GM12891 (cell line): ENCODE results near the gene CCAR1.
"Not testable (repeated sequence)": the region's sequence is repeated elsewhere in the genome, so short reads cannot be mapped to it uniquely, and the experiment has no call there.

Source experiments
- DNase-seq: peaks from one replicate; pipeline ENCODE4 v3.0.0; 2011; ENCODE audit warnings: low spot score; ENCODE audit not compliant: insufficient read length
- FAIRE-seq: peaks from 2 replicates; lab custom pipeline; 2011; peaks lifted over from hg19 to GRCh38; lab: Jason Lieb, UNC
- PAX5 ChIP-seq: IDR thresholded peaks from 2 replicates; pipeline ENCODE4 v1.6.1; 2011; ENCODE audit warnings: low read length, moderate library complexity, mild to moderate bottlenecking; ENCODE audit not compliant: insufficient read depth, severe bottlenecking
- POLR2A ChIP-seq: IDR thresholded peaks from 2 replicates; pipeline ENCODE4 v1.6.1; 2011; ENCODE audit warnings: low read depth, low read length, control low read depth
- POLR2AphosphoS5 ChIP-seq: IDR thresholded peaks from 2 replicates; pipeline ENCODE4 v1.6.1; 2011; ENCODE audit warnings: low read depth, low read length, control low read depth
- POU2F2 ChIP-seq: IDR thresholded peaks from 2 replicates; pipeline ENCODE4 v1.6.1; 2011; ENCODE audit warnings: low read depth, mild to moderate bottlenecking, control low read depth, low read length, moderate library complexity
- SPI1 ChIP-seq: IDR thresholded peaks from 2 replicates; pipeline ENCODE4 v1.6.1; 2011; ENCODE audit warnings: low read depth, low read length, control low read depth
- TAF1 ChIP-seq: IDR thresholded peaks from 2 replicates; pipeline ENCODE4 v1.6.1; 2011; ENCODE audit warnings: low read depth, low read length, control low read depth

CCAR1 gene

GRCh38 chr10:68721673-68722335 lies 765 bp downstream of the CCAR1 start:
- FAIRE-seq, result no peak
- TF ChIP-seq POLR2A (no peak), PAX5 (no peak), POLR2AphosphoS5 (no peak), POU2F2 (no peak)

GRCh38 chr10:68725016-68725415 lies 4.0 kb downstream of the CCAR1 start:
- FAIRE-seq, result no peak
- TF ChIP-seq PAX5, result no peak
- no peak for TF ChIP-seq POLR2A
- no peak for TF ChIP-seq TAF1
- no peak for TF ChIP-seq POLR2AphosphoS5
- no peak for TF ChIP-seq POU2F2
- TF ChIP-seq SPI1, result no peak

More at GRCh38 chr10:68721673-68722335, 765 bp downstream of the CCAR1 start:
- DNase-seq, result no peak

GRCh38 chr10:68727146-68727545 lies 6.1 kb downstream of the CCAR1 start:
- no peak for FAIRE-seq
- TF ChIP-seq POU2F2 (no peak), TAF1 (no peak), POLR2A (no peak), POLR2AphosphoS5 (no peak), PAX5 (no peak), SPI1 (no peak)
- no peak for DNase-seq

More at GRCh38 chr10:68725016-68725415, 4.0 kb downstream of the CCAR1 start:
- no peak for DNase-seq

- no peak for TF ChIP-seq POLR2A
- TF ChIP-seq POU2F2, result no peak
- no peak for TF ChIP-seq SPI1
- no peak for DNase-seq
- FAIRE-seq, result no peak
These were observed 11.6 kb downstream of the CCAR1 start for GRCh38 chr10:68732651-68733050.

- TF ChIP-seq POU2F2 (no peak), PAX5 (no peak), POLR2A (no peak), POLR2AphosphoS5 (no peak), SPI1 (no peak), TAF1 (no peak)
- FAIRE-seq, result no peak
- no peak for DNase-seq
These were observed 13.3 kb downstream of the CCAR1 start for GRCh38 chr10:68734349-68734748.

- TF ChIP-seq TAF1 (no peak), POLR2A (no peak), POLR2AphosphoS5 (no peak), PAX5 (no peak), POU2F2 (no peak), SPI1 (no peak)
- no peak for DNase-seq
- FAIRE-seq, result no peak
These were observed 14.1 kb downstream of the CCAR1 start for GRCh38 chr10:68735119-68735518.

- FAIRE-seq, DNase-seq: not testable (repeated sequence)
These were observed 14.7 kb downstream of the CCAR1 start for GRCh38 chr10:68735739-68736138.

GRCh38 chr10:68740676-68741075 lies 19.6 kb downstream of the CCAR1 start:
- FAIRE-seq, DNase-seq: not testable (repeated sequence)

- DNase-seq, result no peak
- TF ChIP-seq POLR2A, result no peak
- TF ChIP-seq TAF1, result no peak
- no peak for TF ChIP-seq POLR2AphosphoS5
- no peak for TF ChIP-seq PAX5
- no peak for TF ChIP-seq SPI1
- TF ChIP-seq POU2F2, result no peak
- no peak for FAIRE-seq
These were observed 21.4 kb downstream of the CCAR1 start for GRCh38 chr10:68742397-68742796.

GRCh38 chr10:68752711-68753350 lies 31.8 kb downstream of the CCAR1 start:
- no peak for TF ChIP-seq TAF1
- TF ChIP-seq POLR2AphosphoS5, result no peak
- DNase-seq, result no peak
- FAIRE-seq, result no peak

GRCh38 chr10:68756246-68756645 lies 35.2 kb downstream of the CCAR1 start:
- DNase-seq (no peak), FAIRE-seq (no peak)
- TF ChIP-seq POLR2A, result no peak
- no peak for TF ChIP-seq TAF1
- TF ChIP-seq SPI1, result no peak
- no peak for TF ChIP-seq PAX5
- no peak for TF ChIP-seq POU2F2
- no peak for TF ChIP-seq POLR2AphosphoS5
